Loucy (cell line): ENCODE measurements around the gene AP1M1.

Experiments
- H2AFZ ChIP-seq: fragments of 200-600 bp; sonication (generic); 2 replicates; pipeline ENCODE4 v1.6.0; 2016; ENCODE audit warnings: antibody characterized with exemption, mild to moderate bottlenecking, low read length, moderate library complexity
- H3F3A ChIP-seq: fragments of 200-600 bp; 2 replicates; pipeline ENCODE4 v1.6.0; 2016; ENCODE audit warnings: antibody characterized with exemption, low read depth, mild to moderate bottlenecking
- H3K27me3 ChIP-seq: fragments of 200-600 bp; sonication (generic); 2 replicates; pipeline ENCODE4 v1.6.1; 2014; ENCODE audit warnings: low read length, mild to moderate bottlenecking; ENCODE audit not compliant: insufficient read depth, poor library complexity, severe bottlenecking
- H3K36me3 ChIP-seq: fragments of 200-600 bp; sonication (generic); 2 replicates; pipeline ENCODE4 v1.6.1; 2016; ENCODE audit warnings: low read length; ENCODE audit not compliant: insufficient read depth
- H3K4me1 ChIP-seq: fragments of 200-600 bp; sonication (generic); 2 replicates; pipeline ENCODE4 v1.5.1; 2014; ENCODE audit warnings: low read length, mild to moderate bottlenecking; ENCODE audit not compliant: insufficient read depth, poor library complexity, severe bottlenecking
- H3K4me2 ChIP-seq: fragments of 200-600 bp; sonication (generic); 2 replicates; pipeline ENCODE4 v1.6.0; 2014; ENCODE audit warnings: antibody characterized with exemption, low read length, low read depth, mild to moderate bottlenecking; ENCODE audit not compliant: poor library complexity, severe bottlenecking
- H3K4me3 ChIP-seq: fragments of 200-600 bp; sonication (generic); 2 replicates; pipeline ENCODE4 v1.5.1; 2014; ENCODE audit warnings: low read length, mild to moderate bottlenecking, mixed read lengths; ENCODE audit not compliant: poor library complexity, severe bottlenecking
- H3K79me2 ChIP-seq: fragments of 200-600 bp; sonication (generic); 2 replicates; pipeline ENCODE4 v1.6.1; 2014; ENCODE audit warnings: low read length; ENCODE audit not compliant: insufficient read depth
- H3K9ac ChIP-seq: fragments of 200-600 bp; sonication (generic); 2 replicates; pipeline ENCODE4 v1.6.0; 2014; ENCODE audit warnings: mild to moderate bottlenecking, low read depth, low read length, moderate library complexity; ENCODE audit not compliant: poor library complexity, severe bottlenecking
- H3K9me2 ChIP-seq: fragments of 200-600 bp; sonication (generic); replicated peaks from 2 replicates; pipeline ENCODE4 v1.6.1; 2016; ENCODE audit warnings: low read depth, low read length, mixed read lengths
- H3K9me3 ChIP-seq: fragments of 200-600 bp; sonication (generic); 2 replicates; pipeline ENCODE4 v1.6.1; 2014; ENCODE audit warnings: mild to moderate bottlenecking, antibody characterized with exemption, low read length, low read depth; ENCODE audit not compliant: insufficient read depth
- H4K20me1 ChIP-seq: fragments of 200-600 bp; sonication (generic); 2 replicates; pipeline ENCODE4 v1.6.0; 2014; ENCODE audit warnings: antibody characterized with exemption, low read length, mild to moderate bottlenecking; ENCODE audit not compliant: insufficient read depth, poor library complexity, severe bottlenecking
- EZH2phosphoT487 ChIP-seq: fragments of 200-600 bp; IDR thresholded peaks from 2 replicates; pipeline ENCODE4 v1.6.1; 2018; ENCODE audit warnings: antibody characterized with exemption, mild to moderate bottlenecking, moderate library complexity, borderline replicate concordance
- TF ChIP-seq, protein P1 (sequence below): fragments of 200-600 bp; sonication (generic); conservative IDR thresholded peaks from 2 replicates; pipeline ENCODE4 v1.5.1; 2014; ENCODE audit warnings: mild to moderate bottlenecking, antibody characterized with exemption, low read length

AP1M1 gene

DNA sequence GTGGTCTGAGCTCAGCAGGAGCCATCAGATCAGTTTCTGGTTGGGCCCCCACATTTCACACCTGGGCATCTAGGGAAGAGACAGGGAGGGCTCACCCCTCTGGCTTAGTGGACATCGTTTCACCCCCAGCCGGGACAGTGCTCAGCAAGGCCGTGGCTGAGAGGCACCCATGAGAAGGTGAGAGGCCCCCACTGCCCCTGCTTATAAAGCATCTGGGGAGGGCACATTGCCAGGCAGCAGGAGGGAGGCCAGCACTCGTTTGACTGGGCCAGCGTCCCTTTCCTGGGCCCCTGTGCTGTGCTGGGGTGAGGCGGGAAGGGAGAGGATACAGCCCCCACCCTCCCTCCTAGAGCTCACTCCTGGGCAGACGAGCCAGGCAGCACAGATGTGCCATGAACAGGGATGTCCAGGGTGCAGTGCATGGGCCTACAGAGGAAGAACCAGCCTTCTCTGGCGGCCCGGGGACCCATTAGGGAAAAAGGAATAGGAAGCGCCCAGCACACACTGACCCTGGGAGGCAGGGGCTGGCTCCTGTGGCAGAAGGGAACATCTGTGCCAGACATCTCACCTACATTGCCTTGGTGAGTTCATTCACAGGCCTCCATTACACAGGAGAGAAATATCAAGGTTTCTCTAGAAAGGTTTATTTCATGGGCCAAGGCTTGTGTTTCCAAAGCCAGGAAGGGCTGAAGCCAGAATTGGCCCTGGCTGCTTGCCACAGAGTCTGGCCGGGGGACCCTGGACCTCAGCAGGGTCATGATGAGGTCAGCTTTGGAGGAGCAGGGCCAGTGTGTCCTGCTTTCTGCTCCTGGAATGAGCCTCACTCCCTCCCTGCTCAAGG lies 7.7 kb downstream of the AP1M1 start:
- no peak overlapping the region for H2AFZ ChIP-seq
- H3K4me2 ChIP-seq = no peak overlapping the region
- TF ChIP-seq EZH2phosphoT487 = no peak
- TF ChIP-seq, protein P1, sequence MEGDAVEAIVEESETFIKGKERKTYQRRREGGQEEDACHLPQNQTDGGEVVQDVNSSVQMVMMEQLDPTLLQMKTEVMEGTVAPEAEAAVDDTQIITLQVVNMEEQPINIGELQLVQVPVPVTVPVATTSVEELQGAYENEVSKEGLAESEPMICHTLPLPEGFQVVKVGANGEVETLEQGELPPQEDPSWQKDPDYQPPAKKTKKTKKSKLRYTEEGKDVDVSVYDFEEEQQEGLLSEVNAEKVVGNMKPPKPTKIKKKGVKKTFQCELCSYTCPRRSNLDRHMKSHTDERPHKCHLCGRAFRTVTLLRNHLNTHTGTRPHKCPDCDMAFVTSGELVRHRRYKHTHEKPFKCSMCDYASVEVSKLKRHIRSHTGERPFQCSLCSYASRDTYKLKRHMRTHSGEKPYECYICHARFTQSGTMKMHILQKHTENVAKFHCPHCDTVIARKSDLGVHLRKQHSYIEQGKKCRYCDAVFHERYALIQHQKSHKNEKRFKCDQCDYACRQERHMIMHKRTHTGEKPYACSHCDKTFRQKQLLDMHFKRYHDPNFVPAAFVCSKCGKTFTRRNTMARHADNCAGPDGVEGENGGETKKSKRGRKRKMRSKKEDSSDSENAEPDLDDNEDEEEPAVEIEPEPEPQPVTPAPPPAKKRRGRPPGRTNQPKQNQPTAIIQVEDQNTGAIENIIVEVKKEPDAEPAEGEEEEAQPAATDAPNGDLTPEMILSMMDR = no peak
- H3K4me3 ChIP-seq = no peak overlapping the region
- H3K9me2 ChIP-seq = no peaks in the 10 kb centered on the region
- H3K9me3 ChIP-seq = no peaks in the 10 kb centered on the region
- peaks cover 7% of the 10 kb centered on the region for H4K20me1 ChIP-seq
- peaks cover 26% of the 10 kb centered on the region for H3K79me2 ChIP-seq
- H3K27me3 ChIP-seq = no peaks in the 10 kb centered on the region
- peaks cover 31% of the 10 kb centered on the region; the same call in 1 of the 2 replicates for H3K36me3 ChIP-seq
- no peaks in the 10 kb centered on the region for H3F3A ChIP-seq
- no peak overlapping the region for H3K9ac ChIP-seq
- no peaks in the 10 kb centered on the region for H3K4me1 ChIP-seq

DNA sequence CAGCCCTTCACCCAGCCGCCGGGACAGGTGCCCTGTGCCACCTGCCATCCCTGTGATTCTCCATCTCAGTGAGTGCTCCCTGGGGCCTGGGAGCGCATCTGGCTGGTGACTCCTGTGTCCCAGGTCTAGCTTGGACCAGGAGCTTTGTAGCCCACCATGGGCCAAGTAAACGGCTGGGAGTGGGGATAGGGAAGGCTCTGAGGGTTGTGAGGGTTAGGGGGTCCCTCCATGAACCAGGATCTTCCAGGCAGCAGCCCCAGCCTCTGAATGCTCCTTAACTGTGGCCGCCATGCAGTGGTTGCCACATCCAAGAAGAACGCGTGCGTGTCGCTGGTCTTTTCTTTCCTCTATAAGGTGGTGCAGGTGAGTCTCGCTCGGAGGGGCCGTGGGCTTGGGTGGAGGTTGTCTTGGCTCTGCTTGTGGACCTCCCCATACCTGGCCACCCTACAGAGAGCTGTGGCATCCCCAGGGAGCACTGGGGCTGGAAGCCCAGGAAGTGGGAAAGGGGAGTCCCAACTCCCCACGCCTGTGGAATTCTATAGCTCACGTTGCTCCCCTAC lies 8.4 kb downstream of the AP1M1 start:
- Histone ChIP-seq H3K27me3 (no peaks in the 10 kb centered on the region), H3K79me2 (peaks cover 19% of the 10 kb centered on the region; the same call in 1 of the 2 replicates), H3K9me2 (no peaks in the 10 kb centered on the region), H3K4me3 (no peak overlapping the region), H3F3A (no peaks in the 10 kb centered on the region), H4K20me1 (no peaks in the 10 kb centered on the region), H3K4me2 (no peak overlapping the region), H2AFZ (no peak overlapping the region), H3K9me3 (no peaks in the 10 kb centered on the region), H3K36me3 (peaks cover 31% of the 10 kb centered on the region; the same call in 1 of the 2 replicates), H3K9ac (no peak overlapping the region), H3K4me1 (no peaks in the 10 kb centered on the region)
- TF ChIP-seq, protein P1 = no peak
- TF ChIP-seq EZH2phosphoT487 = no peak

DNA sequence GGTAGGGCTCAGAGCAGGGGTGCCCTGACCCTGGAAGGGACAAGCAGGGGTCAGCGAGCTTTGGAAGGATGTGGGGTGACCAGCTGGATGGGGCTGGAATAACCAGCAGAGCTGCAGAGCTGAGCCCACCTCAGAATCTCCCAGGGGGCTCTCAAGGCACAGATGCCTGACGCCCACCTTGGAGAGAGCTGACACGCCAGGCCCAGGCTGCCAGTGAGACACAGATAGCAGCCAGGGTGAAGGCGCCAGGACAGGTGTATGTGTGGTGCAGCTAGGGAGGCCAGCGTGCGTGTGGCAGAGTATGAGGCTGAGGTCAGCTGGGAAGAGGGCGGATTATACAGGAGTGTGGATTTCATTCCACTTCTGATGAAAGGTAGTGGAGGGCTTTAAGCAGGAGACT lies 8.9 kb downstream of the AP1M1 start:
- Histone ChIP-seq H3K79me2 (peaks cover 18% of the 10 kb centered on the region; the same call in 1 of the 2 replicates), H3K4me1 (no peaks in the 10 kb centered on the region), H3K9ac (no peak overlapping the region), H2AFZ (no peak overlapping the region), H3K27me3 (no peaks in the 10 kb centered on the region), H3K9me2 (no peaks in the 10 kb centered on the region), H3F3A (no peaks in the 10 kb centered on the region), H3K4me2 (no peak overlapping the region), H3K36me3 (peaks cover 31% of the 10 kb centered on the region; the same call in 1 of the 2 replicates), H3K4me3 (no peak overlapping the region), H3K9me3 (no peaks in the 10 kb centered on the region), H4K20me1 (no peaks in the 10 kb centered on the region)
- no peak for TF ChIP-seq EZH2phosphoT487
- TF ChIP-seq, protein P1 = no peak
